Thoracic aorta (tissue), 2 donors: Measurements from ENCODE around the gene DRC3. TPM values are rescaled to one million over a fixed set of nuclear protein-coding genes. Genes with fewer than 3 reads are reported as not detected.

Experiments used
- ATAC-seq: fragments of 150-250 bp; one replicate; pipeline ENCODE4 v1.8.0; 2017; ENCODE audit warnings: low read depth; ENCODE audit not compliant: insufficient number of reproducible peaks, low FRiP score
- DNase-seq: peaks from one replicate; pipeline ENCODE4 v3.0.0-alpha.2; 2020; ENCODE audit warnings: low spot score
- H3K27ac ChIP-seq, 2 donors: fragments of 200-600 bp; sonication (generic); 1 replicate in 1 of 2; 2 replicates in 1 of 2; pipeline ENCODE4 v1.5.1; 2016; ENCODE audit warnings: mild to moderate bottlenecking in 2 of 2, moderate library complexity in 2 of 2
- H3K27me3 ChIP-seq: fragments of 200-600 bp; sonication (generic); replicated peaks from 2 replicates; pipeline ENCODE4 v1.6.0; 2016; ENCODE audit warnings: mild to moderate bottlenecking; ENCODE audit not compliant: insufficient read depth
- H3K36me3 ChIP-seq: fragments of 200-600 bp; sonication (generic); one replicate; pipeline ENCODE4 v1.5.1; 2016
- H3K4me1 ChIP-seq, 2 donors: fragments of 200-600 bp; sonication (generic); 1 replicate in 1 of 2; 2 replicates in 1 of 2; pipeline versions ENCODE4 v1.5.1 to v1.6.0; 2016; ENCODE audit warnings: low read depth in 2 of 2, mild to moderate bottlenecking in 1 of 2; ENCODE audit not compliant: control insufficient read depth in 1 of 2
- H3K4me3 ChIP-seq: fragments of 200-600 bp; sonication (generic); 2 replicates; pipeline ENCODE4 v1.5.1; 2016; ENCODE audit warnings: mild to moderate bottlenecking
- H3K9me3 ChIP-seq: fragments of 200-600 bp; sonication (generic); 2 replicates; pipeline ENCODE4 v1.5.1; 2016
- CTCF ChIP-seq: fragments of 200-600 bp; sonication (generic); IDR thresholded peaks from one replicate; pipeline ENCODE4 v1.5.1; 2019; ENCODE audit warnings: antibody characterized with exemption
- total RNA-seq, 2 donors: library from RNA; depleted of rRNA; stranded (reverse); fragments of >200 nt; gene quantifications; one replicate each; pipeline versions ENCODE4 v1.1.0 to v1.2.3, GENCODE V29; 2016

Gene DRC3
- total RNA-seq, 2 donors from 2014 or later = 0.27 to 2.3 TPM

- Histone ChIP-seq H3K36me3 (no peaks in the 10 kb centered on the region), H3K4me1 (peaks cover 15 to 46% of the 10 kb centered on the region in 2 donors), H3K9me3 (no peaks in the 10 kb centered on the region), H3K27ac (no peak overlapping the region), H3K4me3 (no peak overlapping the region), H3K27me3 (no peaks in the 10 kb centered on the region)
- no peak for DNase-seq
- no peak for ATAC-seq
- no peak for TF ChIP-seq CTCF
Measured at GRCh38 chr17:17934214-17934613, 38.4 kb upstream of the DRC3 start.

DNA sequence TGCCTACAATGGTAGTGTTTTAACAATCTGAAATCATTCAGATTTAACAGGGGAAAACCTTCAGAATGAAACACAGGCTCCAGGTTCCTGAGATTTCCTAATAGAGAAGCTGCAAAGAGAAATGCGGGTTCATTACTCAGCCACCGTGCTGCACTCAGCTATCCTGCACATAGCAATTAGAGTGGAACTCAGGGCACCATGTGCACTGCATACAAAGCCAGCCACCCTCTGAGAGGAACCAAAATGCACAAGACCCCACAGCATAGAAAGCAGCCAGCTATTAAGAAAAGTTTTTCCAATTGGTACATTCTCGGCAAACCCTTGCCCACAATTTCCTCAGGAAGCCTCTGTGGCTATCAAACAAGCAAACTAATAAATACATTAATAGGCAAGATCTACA is 37.9 kb upstream of the DRC3 start:
- DNase-seq (no peak), ATAC-seq (no peak)
- H3K4me1 ChIP-seq = peaks cover 15 to 42% of the 10 kb centered on the region in 2 donors
- H3K36me3 ChIP-seq = no peaks in the 10 kb centered on the region
- TF ChIP-seq CTCF = no peak
- no peaks in the 10 kb centered on the region for H3K9me3 ChIP-seq
- no peaks in the 10 kb centered on the region for H3K27me3 ChIP-seq
- H3K4me3 ChIP-seq = no peak overlapping the region
- no peak overlapping the region for H3K27ac ChIP-seq

- DNase-seq = no peak
- no peaks in the 10 kb centered on the region for H3K36me3 ChIP-seq
- no peak overlapping the region for H3K4me3 ChIP-seq
- H3K27ac ChIP-seq = no peak overlapping the region
- TF ChIP-seq CTCF = no peak
- peaks cover 17 to 42% of the 10 kb centered on the region in 2 donors for H3K4me1 ChIP-seq
- no peak for ATAC-seq
- H3K27me3 ChIP-seq = no peaks in the 10 kb centered on the region
- H3K9me3 ChIP-seq = no peaks in the 10 kb centered on the region
Measured at GRCh38 chr17:17935321-17936271, 37.1 kb upstream of the DRC3 start.

DNA sequence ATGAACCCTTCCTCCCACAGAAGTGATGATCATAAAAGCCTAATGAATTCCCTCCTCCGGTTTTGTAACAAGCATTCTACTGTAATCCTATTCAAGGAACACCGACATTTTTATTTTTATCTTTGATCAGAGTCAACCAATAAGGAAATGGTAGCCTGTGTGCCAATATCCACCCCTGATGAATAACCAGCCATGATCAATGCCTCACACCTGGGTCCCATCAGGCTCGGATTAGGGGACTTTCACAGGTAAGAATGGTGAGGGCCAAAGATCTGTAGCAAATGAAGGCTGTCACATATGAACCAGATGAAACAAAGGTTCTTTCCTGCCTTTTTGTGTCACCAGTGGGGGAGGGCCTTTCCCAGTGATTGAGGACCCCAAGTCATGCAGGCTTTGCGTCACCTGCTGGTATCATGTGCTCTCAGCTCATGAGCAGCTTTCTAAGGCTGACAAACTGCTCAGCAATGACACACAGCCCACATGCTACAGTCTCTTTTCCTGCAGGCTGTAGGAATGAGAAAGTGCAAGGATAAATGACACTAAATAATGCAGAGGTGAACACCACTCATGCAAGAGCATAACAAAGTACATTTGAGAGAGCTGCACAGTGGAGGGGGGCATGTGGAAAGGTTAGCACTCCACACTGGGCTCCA is 35.3 kb upstream of the DRC3 start:
- Histone ChIP-seq H3K27ac (no peak overlapping the region), H3K4me1 (peaks cover 18 to 48% of the 10 kb centered on the region in 2 donors), H3K4me3 (no peak overlapping the region), H3K36me3 (no peaks in the 10 kb centered on the region), H3K27me3 (no peaks in the 10 kb centered on the region), H3K9me3 (no peaks in the 10 kb centered on the region)
- no peak for DNase-seq
- no peak for ATAC-seq
- TF ChIP-seq CTCF = no peak

GRCh38 chr17:17937958-17938357 is 34.7 kb upstream of the DRC3 start:
- no peaks in the 10 kb centered on the region for H3K36me3 ChIP-seq
- H3K4me1 ChIP-seq = peaks cover 24 to 51% of the 10 kb centered on the region in 2 donors
- H3K9me3 ChIP-seq = no peaks in the 10 kb centered on the region
- no peak overlapping the region for H3K27ac ChIP-seq
- ATAC-seq (no peak), DNase-seq (no peak)
- no peak overlapping the region for H3K4me3 ChIP-seq
- no peaks in the 10 kb centered on the region for H3K27me3 ChIP-seq
- no peak for TF ChIP-seq CTCF
